ENCODE data around the gene C14orf39.

- no peak for TF ChIP-seq CTCF (IDR thresholded peaks at IDR 0.05)
- no peak for TF ChIP-seq POLR2A (IDR thresholded peaks at IDR 0.05)
Measured at GRCh38 chr14:60396718-60397343, 89.0 kb downstream of the C14orf39 start.
